GM18511 (cell line): ENCODE data around the gene RECQL5.

Experiments used
- ATAC-seq: cut with Tn5 transposase; IDR thresholded peaks from one replicate; pipeline ENCODE4 v1.9.1; 2021; ENCODE audit warnings: mild to moderate bottlenecking, moderate library complexity; ENCODE audit not compliant: unreplicated experiment

The RECQL5 gene

GRCh38 chr17:75666959-75667790, at the start of gene RECQL5, which contains the start of gene SAP30BP:
RECQL5 (minus strand) TSS chr17:75667154; CDS start chr17:75666557, 597 bp downstream.
SAP30BP (plus strand) TSS chr17:75667338; CDS start chr17:75667373, 35 bp downstream.
- ATAC-seq: peak; percentile 73

DNA sequence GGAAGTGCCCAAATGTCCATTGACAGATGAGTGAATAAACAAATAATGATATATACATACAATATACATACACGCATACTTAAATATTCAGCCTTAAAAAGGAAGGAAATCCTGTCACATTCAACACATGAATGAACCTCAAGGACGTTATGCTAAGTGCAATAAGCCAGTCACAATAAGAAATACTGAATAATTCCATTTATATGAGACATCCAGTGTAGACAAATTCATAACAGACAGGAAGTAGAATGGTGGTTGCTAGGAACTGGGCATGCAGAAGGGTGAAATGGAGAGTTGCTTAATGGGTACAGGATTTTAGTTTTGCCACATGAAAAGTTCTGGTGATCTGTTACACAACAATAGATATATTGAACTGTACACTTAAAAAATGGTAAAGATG, 45.5 kb upstream of the RECQL5 start:
- no peak for ATAC-seq

DNA sequence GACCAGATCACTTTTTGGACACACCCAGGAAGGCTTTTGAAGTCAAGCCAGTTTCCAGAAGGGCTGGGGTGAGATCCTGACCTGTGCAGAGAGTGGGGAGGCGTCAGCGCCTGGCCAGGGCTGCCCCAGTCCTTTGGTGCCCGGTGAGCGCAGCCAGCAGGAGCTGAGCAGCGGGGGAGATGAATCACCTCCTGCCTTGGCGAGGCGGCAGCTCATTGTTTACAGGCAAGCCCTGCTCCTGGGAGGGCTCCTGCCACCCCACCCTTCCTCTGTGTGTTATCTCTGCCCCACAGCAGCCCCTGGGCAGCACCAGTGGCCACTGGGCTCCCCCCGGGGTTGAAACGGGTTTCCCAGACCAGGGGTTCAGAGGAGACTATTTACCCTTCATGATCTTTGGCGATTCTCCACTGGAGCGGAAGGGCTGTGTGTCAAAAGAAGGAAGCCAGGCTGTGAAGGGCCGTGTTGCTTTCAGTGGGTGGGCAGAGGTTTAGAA, 40.2 kb upstream of the RECQL5 start:
- no peak for ATAC-seq

DNA sequence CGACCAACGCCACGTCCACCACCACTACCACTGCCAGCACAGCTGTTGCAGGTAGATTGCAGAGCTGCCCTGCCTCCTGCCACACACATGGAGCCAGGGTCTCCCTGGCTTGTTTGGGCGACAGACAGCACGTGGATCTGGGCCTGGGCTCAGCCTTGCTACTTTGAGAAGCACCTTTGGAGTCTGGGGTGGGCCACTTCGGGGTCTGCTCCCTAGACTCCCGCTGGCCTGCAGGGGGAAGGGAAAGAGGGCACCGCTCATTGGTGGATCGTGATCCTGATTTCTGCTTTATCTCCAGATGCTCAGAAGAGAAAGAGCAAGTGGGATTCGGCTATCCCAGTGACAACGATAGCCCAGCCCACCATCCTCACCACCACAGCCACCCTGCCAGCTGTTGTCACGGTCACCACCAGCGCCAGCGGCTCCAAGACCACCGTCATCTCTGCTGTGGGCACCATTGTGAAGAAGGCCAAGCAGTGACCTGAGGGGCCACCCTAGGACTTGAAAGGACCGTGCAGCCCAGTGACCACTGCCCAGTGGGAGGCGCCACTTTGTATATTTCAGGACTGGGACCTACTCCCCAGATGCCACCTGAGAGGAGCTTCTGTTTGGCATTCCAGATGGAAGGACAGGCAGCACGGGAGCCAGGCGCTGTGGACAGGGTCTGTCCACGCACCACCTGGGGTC, 39.2 kb upstream of the RECQL5 start:
- no peak for ATAC-seq

DNA sequence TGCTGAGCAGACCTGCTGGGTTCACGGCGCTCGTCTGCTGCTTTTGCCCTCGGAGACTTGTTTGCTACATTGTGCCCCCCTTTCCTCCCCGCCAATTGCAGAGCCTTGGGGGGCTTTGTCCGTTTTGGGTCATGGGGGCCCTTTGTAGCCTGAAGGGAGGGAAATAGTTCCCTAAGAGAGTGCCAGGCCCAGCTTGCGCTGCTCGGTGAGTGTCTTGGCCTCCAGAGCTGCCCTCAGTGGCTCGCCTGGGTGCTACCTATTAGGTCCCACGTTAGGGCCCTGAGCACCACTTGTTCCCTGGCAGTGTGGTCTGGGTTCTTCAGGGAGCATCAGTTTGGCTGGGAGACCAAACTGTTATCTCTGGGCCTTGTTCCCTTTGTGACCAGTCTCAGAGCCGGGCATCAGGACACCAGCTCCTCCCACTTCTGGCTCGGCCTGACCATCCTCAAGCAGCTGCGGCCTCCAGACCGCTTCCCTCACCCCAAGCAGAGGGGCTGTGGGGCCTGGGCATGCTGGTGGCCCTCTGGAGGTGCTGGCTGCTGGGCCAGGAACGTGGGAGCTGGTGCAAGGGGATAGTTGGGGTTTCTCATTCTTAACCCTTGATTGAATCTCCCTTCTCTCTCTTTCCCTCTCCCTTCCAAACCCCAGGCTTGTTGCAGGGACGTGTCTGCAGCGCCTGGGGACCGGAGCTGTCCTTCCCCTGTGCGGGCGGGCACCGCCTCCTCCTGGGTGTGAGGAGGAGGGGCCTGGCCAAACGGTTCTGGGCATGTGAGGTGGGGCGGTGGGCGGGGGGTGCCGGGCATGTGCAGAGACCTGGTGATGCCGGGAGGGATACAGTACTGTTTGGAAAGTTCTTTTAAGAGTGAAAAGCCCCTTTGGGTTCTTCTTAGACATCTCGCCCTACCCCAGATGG, 38.3 kb upstream of the RECQL5 start:
- ATAC-seq: no peak

GRCh38 chr17:75703591-75703990, 36.6 kb upstream of the RECQL5 start:
- ATAC-seq: no peak

DNA sequence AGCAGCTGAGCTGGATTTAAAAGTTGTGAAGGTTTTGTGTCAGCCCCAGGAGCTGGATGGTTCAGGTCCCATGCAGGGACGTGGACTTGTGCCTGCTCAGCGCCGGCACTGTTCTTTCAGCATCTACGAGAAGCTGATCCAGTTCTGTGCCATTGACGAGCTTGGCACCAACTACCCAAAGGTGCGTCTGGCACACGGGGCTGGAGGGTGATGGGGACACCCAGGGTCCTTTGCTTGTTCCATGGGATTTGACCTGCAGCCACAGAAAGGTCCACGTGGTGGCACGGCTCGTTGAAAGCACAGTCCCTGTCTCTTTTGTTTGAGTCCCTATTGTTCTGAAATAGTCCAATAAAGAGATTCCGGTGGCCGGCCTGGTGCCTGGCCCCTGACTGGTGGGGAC, 36.2 kb upstream of the RECQL5 start:
- ATAC-seq: no peak

GRCh38 chr17:75701288-75701687, 34.3 kb upstream of the RECQL5 start:
- no peak for ATAC-seq

GRCh38 chr17:75698659-75699058, 31.7 kb upstream of the RECQL5 start:
- no peak for ATAC-seq

DNA sequence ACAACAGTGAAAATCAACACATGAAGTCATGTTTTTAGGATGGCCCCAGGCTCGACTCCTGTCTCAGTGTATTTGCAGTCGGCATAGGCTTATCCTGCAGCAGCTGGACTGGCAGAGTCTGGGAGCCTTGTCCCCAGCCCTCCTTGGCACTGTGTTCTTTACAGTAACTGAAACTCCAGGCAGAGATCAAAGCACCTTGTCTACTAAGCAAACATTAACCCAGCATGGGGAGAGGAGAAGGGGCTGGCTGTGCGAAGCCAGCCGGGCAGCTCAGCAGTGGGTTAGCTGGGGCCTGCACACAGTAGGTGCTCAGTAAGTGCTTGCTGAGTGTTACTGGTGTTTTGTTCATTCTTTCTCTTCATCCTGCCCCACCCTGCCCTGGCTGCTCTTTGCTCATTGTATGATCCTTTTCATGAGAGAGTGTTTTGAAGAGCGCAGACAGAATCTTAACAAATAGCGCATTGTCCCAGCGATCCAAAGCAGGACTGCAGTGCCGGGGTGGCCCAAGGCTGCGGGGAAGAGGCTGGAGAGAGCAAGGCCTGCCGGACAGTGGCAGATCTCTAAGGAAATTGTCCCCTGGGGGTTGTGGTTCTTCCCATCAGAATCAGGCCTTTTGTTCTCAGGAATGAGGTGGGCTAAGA, 30.8 kb upstream of the RECQL5 start:
- ATAC-seq: no peak

GRCh38 chr17:75695830-75696271, 28.9 kb upstream of the RECQL5 start:
- ATAC-seq: no peak

GRCh38 chr17:75695141-75695829, 28.3 kb upstream of the RECQL5 start:
- ATAC-seq: no peak

GRCh38 chr17:75694536-75694935, 27.6 kb upstream of the RECQL5 start:
- ATAC-seq: no peak

DNA sequence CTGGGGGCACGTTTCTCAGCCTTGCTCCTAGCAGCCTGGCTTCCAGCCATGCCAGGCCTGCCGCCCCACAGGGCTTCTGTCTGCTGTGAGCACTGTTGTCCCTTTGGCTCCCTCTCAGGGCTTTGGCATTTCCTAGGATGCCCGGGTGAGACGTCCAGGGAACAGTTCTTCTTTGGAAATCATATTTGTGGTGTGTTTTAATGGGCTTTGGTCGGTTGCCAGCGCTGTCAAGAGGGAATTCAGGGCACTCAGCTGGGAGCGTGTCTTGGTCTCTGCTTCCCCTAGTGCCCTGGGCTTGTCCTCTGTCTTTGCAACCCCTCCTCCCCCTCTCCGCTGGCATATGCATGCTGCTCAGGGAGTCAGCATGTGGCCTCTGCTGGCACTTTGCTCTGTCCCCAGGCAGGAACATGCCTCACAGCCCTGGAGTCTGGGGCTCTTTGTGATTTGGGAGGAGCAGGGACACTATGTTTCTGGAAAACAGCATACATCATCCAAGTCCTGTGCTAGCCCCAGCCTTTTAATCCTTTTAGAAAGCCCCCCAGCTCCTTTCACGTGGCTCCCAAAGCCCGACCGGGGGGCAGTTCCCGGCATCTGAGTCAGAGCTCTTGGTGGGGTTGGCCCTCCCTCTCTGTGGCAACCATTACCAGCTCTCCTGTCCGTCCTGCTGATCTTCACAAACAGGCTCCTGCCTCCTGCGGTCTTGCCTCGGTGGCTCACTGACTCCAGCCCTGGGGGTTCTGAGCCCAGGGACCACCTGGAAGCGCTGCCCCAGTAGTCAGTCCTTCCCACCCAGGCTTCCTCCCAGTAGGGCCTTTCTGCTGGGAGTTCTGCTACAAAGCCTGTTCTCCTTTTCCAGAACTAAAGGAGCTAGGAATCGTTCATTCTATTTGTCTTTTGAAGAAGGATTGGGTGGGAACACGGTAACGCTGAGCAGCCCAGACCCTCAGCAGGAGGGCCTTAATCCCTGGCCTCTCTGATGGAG, 26.8 kb upstream of the RECQL5 start:
- no peak for ATAC-seq

- no peak for ATAC-seq
Measured at GRCh38 chr17:75692976-75693375, 26.0 kb upstream of the RECQL5 start.

DNA sequence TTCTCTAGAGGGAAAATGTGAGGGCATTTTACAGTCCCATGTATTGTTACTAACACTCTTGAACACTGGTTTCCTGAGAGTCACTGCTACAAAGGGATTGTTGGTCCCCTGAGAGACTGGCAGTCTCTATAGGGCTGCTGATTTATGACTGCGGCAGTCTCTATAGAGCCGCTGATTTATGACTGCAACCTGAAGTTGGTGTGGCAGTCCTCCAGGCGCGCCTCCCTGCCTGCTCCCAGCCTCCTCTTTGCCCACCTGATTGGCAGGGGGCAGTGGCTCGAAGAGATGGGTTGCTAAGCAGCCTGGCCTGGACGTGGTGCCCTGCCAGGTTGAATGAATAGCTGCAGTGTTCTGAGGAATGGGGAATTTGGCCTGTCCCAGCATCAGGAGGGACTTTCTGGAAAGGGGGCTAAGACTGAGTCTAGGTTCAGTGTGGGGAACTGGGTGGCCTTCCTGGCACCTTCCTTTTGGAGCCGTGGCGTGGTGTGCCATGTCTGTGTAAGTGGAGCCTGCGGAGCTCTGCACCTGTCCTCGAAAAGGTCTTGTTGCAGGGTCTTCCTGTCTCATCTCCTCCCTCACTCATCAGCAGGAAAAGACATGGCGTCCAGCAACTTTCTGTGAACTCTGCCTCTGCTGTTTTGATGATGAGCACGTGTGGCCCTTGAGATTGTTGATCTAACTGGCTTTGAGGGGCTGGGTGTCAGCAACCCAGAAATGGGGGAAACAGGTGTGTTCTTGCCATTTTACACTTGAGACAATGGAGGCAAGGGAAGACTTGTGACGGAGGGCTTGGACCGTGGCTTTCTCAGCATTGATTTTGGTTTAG, 25.1 kb upstream of the RECQL5 start:
- no peak for ATAC-seq

GRCh38 chr17:75691371-75691791, 24.4 kb upstream of the RECQL5 start:
- no peak for ATAC-seq

GRCh38 chr17:75689441-75689873, 22.5 kb upstream of the RECQL5 start:
- ATAC-seq: no peak
